T-helper 2 cell treated with Interferon-gamma antibody and Interleukin-4, amounts not matched to agents 5 μg/mL and 100 μg/mL, for 36 hours (primary cell): ENCODE results near the gene GALNT5.
A peak's percentile ranks its signal among the peaks of the same experiment; 100 is the strongest.

Source experiments
- DNase-seq: peaks from one replicate; pipeline ENCODE4 v3.0.0; 2021; ENCODE audit warnings: low spot score
- H3K27ac Mint-ChIP-seq: one replicate; pipeline ENCODE4 v1.8.0; 2021; ENCODE audit warnings: mild to moderate bottlenecking, mixed read lengths
- H3K27me3 Mint-ChIP-seq: one replicate; pipeline ENCODE4 v1.8.0; 2021; ENCODE audit warnings: low read depth, mixed read lengths
- H3K36me3 Mint-ChIP-seq: one replicate; pipeline ENCODE4 v1.8.0; 2021; ENCODE audit warnings: low read depth, mixed read lengths
- H3K4me1 Mint-ChIP-seq: one replicate; pipeline ENCODE4 v1.8.0; 2021; ENCODE audit warnings: low read depth, mixed read lengths
- H3K4me3 Mint-ChIP-seq: one replicate; pipeline ENCODE4 v1.8.0; 2022; ENCODE audit warnings: mild to moderate bottlenecking, moderate library complexity, mixed read lengths
- H3K9me3 Mint-ChIP-seq: one replicate; pipeline ENCODE4 v1.8.0; 2021; ENCODE audit warnings: mixed read lengths

Gene GALNT5

GRCh38 chr2:157238296-157238695, 19.2 kb upstream of the GALNT5 start:
- no peak overlapping the region for H3K4me3 Mint-ChIP-seq
- no peaks in the 10 kb centered on the region for H3K9me3 Mint-ChIP-seq
- DNase-seq, result no peak
- no peak overlapping the region for H3K27ac Mint-ChIP-seq
- peaks cover 14% of the 10 kb centered on the region for H3K27me3 Mint-ChIP-seq
- H3K4me1 Mint-ChIP-seq, result no peaks in the 10 kb centered on the region
- H3K36me3 Mint-ChIP-seq, result no peaks in the 10 kb centered on the region

GRCh38 chr2:157244691-157245090, 12.8 kb upstream of the GALNT5 start:
- H3K27me3 Mint-ChIP-seq, result peaks cover 9% of the 10 kb centered on the region
- H3K4me3 Mint-ChIP-seq, result no peak overlapping the region
- no peak overlapping the region for H3K27ac Mint-ChIP-seq
- no peak for DNase-seq
- no peaks in the 10 kb centered on the region for H3K9me3 Mint-ChIP-seq
- H3K4me1 Mint-ChIP-seq, result peaks cover 7% of the 10 kb centered on the region
- H3K36me3 Mint-ChIP-seq, result no peaks in the 10 kb centered on the region

- H3K4me3 Mint-ChIP-seq, result no peak overlapping the region
- peaks cover 9% of the 10 kb centered on the region for H3K27me3 Mint-ChIP-seq
- peaks cover 7% of the 10 kb centered on the region for H3K4me1 Mint-ChIP-seq
- no peaks in the 10 kb centered on the region for H3K9me3 Mint-ChIP-seq
- DNase-seq, result no peak
- no peak overlapping the region for H3K27ac Mint-ChIP-seq
- no peaks in the 10 kb centered on the region for H3K36me3 Mint-ChIP-seq
Measured at GRCh38 chr2:157245144-157245840, 12.2 kb upstream of the GALNT5 start.

GRCh38 chr2:157245846-157246764, 11.4 kb upstream of the GALNT5 start:
- Mint-ChIP-seq H3K9me3 (no peaks in the 10 kb centered on the region), H3K27ac (peak overlapping the region; percentile 62), H3K4me3 (no peak overlapping the region), H3K27me3 (peaks cover 9% of the 10 kb centered on the region), H3K4me1 (peaks cover 7% of the 10 kb centered on the region), H3K36me3 (no peaks in the 10 kb centered on the region)
- DNase-seq, result no peak

GRCh38 chr2:157246765-157247407, 10.6 kb upstream of the GALNT5 start:
- Mint-ChIP-seq H3K9me3 (no peaks in the 10 kb centered on the region), H3K27me3 (peaks cover 9% of the 10 kb centered on the region), H3K27ac (no peak overlapping the region), H3K4me3 (no peak overlapping the region), H3K36me3 (no peaks in the 10 kb centered on the region), H3K4me1 (peaks cover 7% of the 10 kb centered on the region)
- no peak for DNase-seq

GRCh38 chr2:157250836-157251235, 6.7 kb upstream of the GALNT5 start:
- H3K36me3 Mint-ChIP-seq, result no peaks in the 10 kb centered on the region
- H3K27ac Mint-ChIP-seq, result no peak overlapping the region
- H3K27me3 Mint-ChIP-seq, result peaks cover 8% of the 10 kb centered on the region
- no peak for DNase-seq
- peaks cover 11% of the 10 kb centered on the region for H3K4me1 Mint-ChIP-seq
- H3K4me3 Mint-ChIP-seq, result no peak overlapping the region
- no peaks in the 10 kb centered on the region for H3K9me3 Mint-ChIP-seq

- no peak for DNase-seq
- peaks cover 12% of the 10 kb centered on the region for H3K4me1 Mint-ChIP-seq
- H3K27ac Mint-ChIP-seq, result no peak overlapping the region
- no peaks in the 10 kb centered on the region for H3K9me3 Mint-ChIP-seq
- peaks cover 6% of the 10 kb centered on the region for H3K27me3 Mint-ChIP-seq
- no peaks in the 10 kb centered on the region for H3K36me3 Mint-ChIP-seq
- H3K4me3 Mint-ChIP-seq, result no peak overlapping the region
Measured at GRCh38 chr2:157251932-157252331, 5.6 kb upstream of the GALNT5 start.

- H3K4me3 Mint-ChIP-seq, result no peak overlapping the region
- H3K36me3 Mint-ChIP-seq, result no peaks in the 10 kb centered on the region
- peaks cover 6% of the 10 kb centered on the region for H3K27me3 Mint-ChIP-seq
- no peak overlapping the region for H3K27ac Mint-ChIP-seq
- no peaks in the 10 kb centered on the region for H3K9me3 Mint-ChIP-seq
- no peak for DNase-seq
- H3K4me1 Mint-ChIP-seq, result peaks cover 14% of the 10 kb centered on the region
Measured at GRCh38 chr2:157252529-157252928, 5.0 kb upstream of the GALNT5 start.

- no peaks in the 10 kb centered on the region for H3K36me3 Mint-ChIP-seq
- no peak overlapping the region for H3K4me3 Mint-ChIP-seq
- H3K9me3 Mint-ChIP-seq, result no peaks in the 10 kb centered on the region
- peaks cover 20% of the 10 kb centered on the region for H3K4me1 Mint-ChIP-seq
- H3K27ac Mint-ChIP-seq, result no peak overlapping the region
- no peak for DNase-seq
- H3K27me3 Mint-ChIP-seq, result peaks cover 6% of the 10 kb centered on the region
Measured at GRCh38 chr2:157254041-157254440, 3.5 kb upstream of the GALNT5 start.

- peaks cover 25% of the 10 kb centered on the region for H3K4me1 Mint-ChIP-seq
- H3K9me3 Mint-ChIP-seq, result no peaks in the 10 kb centered on the region
- DNase-seq, result no peak
- no peak overlapping the region for H3K27ac Mint-ChIP-seq
- H3K4me3 Mint-ChIP-seq, result no peak overlapping the region
- H3K27me3 Mint-ChIP-seq, result peaks cover 6% of the 10 kb centered on the region
- H3K36me3 Mint-ChIP-seq, result no peaks in the 10 kb centered on the region
Measured at GRCh38 chr2:157255746-157256145, 1.8 kb upstream of the GALNT5 start.

GRCh38 chr2:157256626-157257025, 879 bp upstream of the GALNT5 start:
- DNase-seq, result peak; percentile 63
- Mint-ChIP-seq H3K4me1 (peaks cover 32% of the 10 kb centered on the region), H3K36me3 (no peaks in the 10 kb centered on the region), H3K27me3 (peaks cover 6% of the 10 kb centered on the region), H3K27ac (no peak overlapping the region), H3K4me3 (no peak overlapping the region), H3K9me3 (no peaks in the 10 kb centered on the region)

GRCh38 chr2:157258520-157259326, 1.2 kb downstream of the GALNT5 start:
- no peaks in the 10 kb centered on the region for H3K9me3 Mint-ChIP-seq
- H3K36me3 Mint-ChIP-seq, result no peaks in the 10 kb centered on the region
- no peak overlapping the region for H3K4me3 Mint-ChIP-seq
- peaks cover 40% of the 10 kb centered on the region for H3K4me1 Mint-ChIP-seq
- H3K27me3 Mint-ChIP-seq, result peaks cover 5% of the 10 kb centered on the region
- H3K27ac Mint-ChIP-seq, result no peak overlapping the region
- DNase-seq, result no peak

GRCh38 chr2:157259386-157259785, 1.9 kb downstream of the GALNT5 start:
- no peak for DNase-seq
- no peaks in the 10 kb centered on the region for H3K27me3 Mint-ChIP-seq
- peaks cover 40% of the 10 kb centered on the region for H3K4me1 Mint-ChIP-seq
- H3K4me3 Mint-ChIP-seq, result no peak overlapping the region
- no peaks in the 10 kb centered on the region for H3K36me3 Mint-ChIP-seq
- no peaks in the 10 kb centered on the region for H3K9me3 Mint-ChIP-seq
- H3K27ac Mint-ChIP-seq, result no peak overlapping the region
